Keratinocyte (primary cell): ENCODE results near the gene CERS2. TPM values are rescaled to one million over a fixed set of nuclear protein-coding genes. Genes with fewer than 3 reads are reported as not detected.

ENCODE experiments used
- DNase-seq: peaks from one replicate; pipeline ENCODE4 v3.0.0-alpha.2; 2011; ENCODE audit warnings: low read depth, missing footprints, low spot score
- FAIRE-seq: peaks from 2 replicates; lab custom pipeline; 2011; peaks lifted over from hg19 to GRCh38; lab: Jason Lieb, UNC
- H2AFZ ChIP-seq: 2 replicates; pipeline ENCODE4 v1.6.0; 2012; ENCODE audit warnings: low read length, control low read depth, inconsistent platforms; ENCODE audit not compliant: control insufficient read depth
- H3K27ac ChIP-seq: 2 replicates; pipeline ENCODE4 v1.5.1; 2011; ENCODE audit warnings: low read length; ENCODE audit not compliant: control insufficient read depth, insufficient read depth
- H3K27me3 ChIP-seq: 3 replicates; pipeline ENCODE4 v1.6.0; 2011; ENCODE audit warnings: low read length; ENCODE audit not compliant: control insufficient read depth, insufficient read depth; ENCODE audit errors: extremely low read depth
- H3K36me3 ChIP-seq, 2 experiments: 2 replicates in 1 of 2; 3 replicates in 1 of 2; pipeline ENCODE4 v1.5.1; 2011; ENCODE audit warnings: low read length in 2 of 2, mild to moderate bottlenecking in 1 of 2; ENCODE audit not compliant: control insufficient read depth in 2 of 2, insufficient read depth in 2 of 2; ENCODE audit errors: extremely low read depth in 1 of 2
- H3K4me1 ChIP-seq: 3 replicates; pipeline ENCODE4 v1.5.1; 2011; ENCODE audit warnings: low read length; ENCODE audit not compliant: control insufficient read depth, insufficient read depth; ENCODE audit errors: extremely low read depth
- H3K4me2 ChIP-seq: 3 replicates; pipeline ENCODE4 v1.6.0; 2011; ENCODE audit warnings: low read depth, low read length; ENCODE audit not compliant: control insufficient read depth, insufficient read depth; ENCODE audit errors: extremely low read depth
- H3K4me3 ChIP-seq, 3 experiments: fragments of 200-600 bp in 1 of 3; sonication (generic) in 1 of 3; 2 replicates in 2 of 3; 3 replicates in 1 of 3; pipeline ENCODE4 v1.5.1; 2011 to 2016; ENCODE audit warnings: low read length in 3 of 3, mild to moderate bottlenecking in 3 of 3, control low read depth in 2 of 3, inconsistent platforms in 1 of 3, low read depth in 1 of 3, mixed read lengths in 1 of 3, mixed run types in 1 of 3, moderate library complexity in 1 of 3; ENCODE audit not compliant: control insufficient read depth in 2 of 3, insufficient read depth in 2 of 3; ENCODE audit errors: extremely low read depth in 1 of 3
- H3K79me2 ChIP-seq: 2 replicates; pipeline ENCODE4 v1.6.0; 2012; ENCODE audit warnings: low read length; ENCODE audit not compliant: control insufficient read depth, insufficient read depth
- H3K9ac ChIP-seq: 3 replicates; pipeline ENCODE4 v1.6.0; 2011; ENCODE audit warnings: low read length; ENCODE audit not compliant: control insufficient read depth, insufficient read depth; ENCODE audit errors: extremely low read depth
- H3K9me1 ChIP-seq: 3 replicates; pipeline ENCODE4 v1.6.0; 2011; ENCODE audit warnings: low read length; ENCODE audit not compliant: control insufficient read depth, insufficient read depth; ENCODE audit errors: extremely low read depth
- H3K9me3 ChIP-seq: 2 replicates; pipeline ENCODE4 v1.5.1; 2012; ENCODE audit warnings: low read depth, low read length; ENCODE audit not compliant: control insufficient read depth
- H4K20me1 ChIP-seq: 3 replicates; pipeline ENCODE4 v1.6.0; 2011; ENCODE audit warnings: low read length; ENCODE audit not compliant: control insufficient read depth, insufficient read depth; ENCODE audit errors: extremely low read depth
- CTCF ChIP-seq, 3 experiments: IDR thresholded peaks in 1 of 3; conservative IDR thresholded peaks in 1 of 3; optimal IDR thresholded peaks in 1 of 3; 2 replicates in 2 of 3; 3 replicates in 1 of 3; pipeline versions ENCODE3 to v1.5.1; 2011; ENCODE audit warnings: low read length in 3 of 3, mild to moderate bottlenecking in 3 of 3, moderate library complexity in 2 of 3, control low read depth in 1 of 3, inconsistent platforms in 1 of 3; ENCODE audit not compliant: insufficient read depth in 2 of 3; ENCODE audit errors: extremely low read depth in 1 of 3
- EZH2 ChIP-seq: IDR thresholded peaks from one replicate; pipeline ENCODE4 v1.6.1; 2012; ENCODE audit warnings: inconsistent platforms, mild to moderate bottlenecking, low read length, moderate library complexity
- dilution Hi-C: fragments of 300-500 bp; cut with MboI; formaldehyde crosslinking; loops from one replicate; pipeline ENCODE4 v1.7.0; 2020; ENCODE audit warnings: low sequenced_read_pairs; ENCODE audit not compliant: extremely low pct_ligation_motif_present
- polyA plus RNA-seq, 5 experiments: library from polyadenylated mRNA; depleted of rRNA in 3 of 5; stranded (reverse) in 3 of 5; stranded (forward) in 1 of 5; unstranded in 1 of 5; fragments of >200 nt; gene quantifications; 1 replicate in 1 of 5; 2 replicates in 3 of 5; 3 replicates in 1 of 5; pipeline versions ENCODE4 v1.2.1 to v1.2.3, GENCODE V29; 2011 to 2012; ENCODE audit warnings: missing spikeins in 2 of 5, low read depth in 1 of 5, low replicate concordance in 1 of 5

The CERS2 gene
- polyA plus RNA-seq, 1 donor (not counting 4 experiments of a cell fraction or from before 2014, with no cell fraction given) = 121 TPM

GRCh38 chr1:150997949-150998348 lies 23.3 kb upstream of the CERS2 start:
- Histone ChIP-seq H3K9me3 (no peaks in the 10 kb centered on the region), H3K4me2 (no peak overlapping the region), H3K79me2 (no peaks in the 10 kb centered on the region), H3K4me1 (peaks cover 13% of the 10 kb centered on the region), H2AFZ (no peak overlapping the region), H3K27me3 (no peaks in the 10 kb centered on the region), H3K9ac (no peak overlapping the region), H3K9me1 (no peaks in the 10 kb centered on the region), H4K20me1 (no peaks in the 10 kb centered on the region), H3K36me3 (peaks cover 0 to 2% of the 10 kb centered on the region in 2 experiments), H3K4me3 (no peak overlapping the region), H3K27ac (no peak overlapping the region)
- dilution Hi-C loops = no loop called here
- FAIRE-seq = no peak
- DNase-seq = no peak
- no peak for TF ChIP-seq EZH2
- no peak for TF ChIP-seq CTCF (optimal IDR thresholded peaks at IDR 0.05 in 1 of 3, IDR thresholded peaks at IDR 0.05 in 1 of 3, conservative IDR thresholded peaks at IDR 0.05 in 1 of 3; ENCODE audit: extremely low read depth in 1 of 3, insufficient read depth in 2 of 3, low read length in 3 of 3)

GRCh38 chr1:150997126-150997872 lies 22.7 kb upstream of the CERS2 start:
- no peak for TF ChIP-seq EZH2
- no peak for TF ChIP-seq CTCF (optimal IDR thresholded peaks at IDR 0.05 in 1 of 3, IDR thresholded peaks at IDR 0.05 in 1 of 3, conservative IDR thresholded peaks at IDR 0.05 in 1 of 3; ENCODE audit: extremely low read depth in 1 of 3, insufficient read depth in 2 of 3, low read length in 3 of 3)
- no peaks in the 10 kb centered on the region for H4K20me1 ChIP-seq
- FAIRE-seq (no peak), DNase-seq (no peak)
- peaks cover 13% of the 10 kb centered on the region for H3K4me1 ChIP-seq
- dilution Hi-C loops = no loop called here
- H3K79me2 ChIP-seq = no peaks in the 10 kb centered on the region
- no peaks in the 10 kb centered on the region for H3K27me3 ChIP-seq
- no peak overlapping the region for H3K9ac ChIP-seq
- H3K9me1 ChIP-seq = no peaks in the 10 kb centered on the region
- no peak overlapping the region for H3K27ac ChIP-seq
- H2AFZ ChIP-seq = no peak overlapping the region
- no peak overlapping the region for H3K4me3 ChIP-seq
- H3K36me3 ChIP-seq = peaks cover 0 to 2% of the 10 kb centered on the region in 2 experiments
- no peak overlapping the region for H3K4me2 ChIP-seq
- H3K9me3 ChIP-seq = no peaks in the 10 kb centered on the region
